Parathyroid adenoma (tissue), 2 donors: ENCODE data around the gene SPAG5.
A peak's percentile ranks its signal among the peaks of the same experiment; 100 is the strongest.
"Not testable (repeated sequence)": the region's sequence is repeated elsewhere in the genome, so short reads cannot be mapped to it uniquely, and the experiment has no call there.

ENCODE experiments used
- H2AFZ ChIP-seq: fragments of 300-600 bp; sonication (generic); one replicate; pipeline ENCODE4 v1.7.0; 2017; ENCODE audit warnings: antibody characterized with exemption, mild to moderate bottlenecking
- H3K27ac ChIP-seq: fragments of 300-600 bp; sonication (generic); one replicate; pipeline ENCODE4 v1.7.0; 2017
- H3K27me3 ChIP-seq: fragments of 300-600 bp; sonication (generic); one replicate; pipeline ENCODE4 v1.7.0; 2017; ENCODE audit warnings: low read length; ENCODE audit not compliant: control insufficient read depth, insufficient read depth
- H3K36me3 ChIP-seq: fragments of 300-600 bp; sonication (generic); one replicate; pipeline ENCODE4 v1.7.0; 2017; ENCODE audit warnings: low read length; ENCODE audit not compliant: control insufficient read depth, insufficient read depth
- H3K4me1 ChIP-seq: fragments of 300-600 bp; sonication (generic); one replicate; pipeline ENCODE4 v1.7.0; 2017; ENCODE audit warnings: control low read depth
- H3K4me2 ChIP-seq: fragments of 300-600 bp; sonication (generic); one replicate; pipeline ENCODE4 v1.7.0; 2017; ENCODE audit warnings: low read length
- H3K4me3 ChIP-seq: fragments of 300-600 bp; sonication (generic); one replicate; pipeline ENCODE4 v1.7.0; 2017; ENCODE audit warnings: low read depth, low read length
- H3K79me2 ChIP-seq: fragments of 300-600 bp; sonication (generic); one replicate; pipeline ENCODE4 v1.7.0; 2017; ENCODE audit warnings: control low read depth
- H3K9ac ChIP-seq: fragments of 300-600 bp; sonication (generic); one replicate; pipeline ENCODE4 v1.7.0; 2017; ENCODE audit warnings: mild to moderate bottlenecking
- H3K9me3 ChIP-seq: fragments of 300-600 bp; sonication (generic); one replicate; pipeline ENCODE4 v1.7.0; 2017; ENCODE audit warnings: low read length; ENCODE audit not compliant: control insufficient read depth
- CTCF ChIP-seq: fragments of 300-600 bp; sonication (generic); IDR thresholded peaks from one replicate; pipeline ENCODE4 v1.7.0; 2017; ENCODE audit warnings: antibody characterized with exemption, mild to moderate bottlenecking
- donor health status: primary hyperparathyroidism.

SPAG5 gene

GRCh38 chr17:28576758-28577465 is 21.9 kb downstream of the SPAG5 start, which contains the start of gene ALDOC:
ALDOC (minus strand) TSS chr17:28576895; CDS start chr17:28575532, 1,363 bp downstream.
- no peaks in the 10 kb centered on the region for H3K9me3 ChIP-seq
- no peaks in the 10 kb centered on the region for H3K4me1 ChIP-seq
- H3K36me3 ChIP-seq, result no peaks in the 10 kb centered on the region
- peaks cover under 1% of the 10 kb centered on the region for H3K79me2 ChIP-seq
- no peak for TF ChIP-seq CTCF
- peak within 1 kb of the TSS; percentile 65 for H2AFZ ChIP-seq
- H3K27ac ChIP-seq, result no peak within 1 kb of the TSS
- no peaks in the 10 kb centered on the region for H3K27me3 ChIP-seq
- H3K4me2 ChIP-seq, result peak within 1 kb of the TSS; percentile 45
- no peak within 1 kb of the TSS for H3K9ac ChIP-seq
- no peak within 1 kb of the TSS for H3K4me3 ChIP-seq

- H3K27ac ChIP-seq, H3K4me3 ChIP-seq, H3K9ac ChIP-seq: not testable (repeated sequence)
These were observed 22.8 kb downstream of the SPAG5 start for GRCh38 chr17:28576016-28576415.

GRCh38 chr17:28575126-28575795 is 23.6 kb downstream of the SPAG5 start:
- Histone ChIP-seq H3K4me1 (peaks cover under 1% of the 10 kb centered on the region), H3K4me2 (no peak overlapping the region), H3K79me2 (peaks cover 4% of the 10 kb centered on the region), H3K9me3 (no peaks in the 10 kb centered on the region), H3K4me3 (no peak overlapping the region), H2AFZ (no peak overlapping the region), H3K36me3 (no peaks in the 10 kb centered on the region), H3K9ac (no peak overlapping the region), H3K27me3 (no peaks in the 10 kb centered on the region), H3K27ac (no peak overlapping the region)
- no peak for TF ChIP-seq CTCF

More at GRCh38 chr17:28576016-28576415, 22.8 kb downstream of the SPAG5 start:
- H3K9me3 ChIP-seq, H3K4me1 ChIP-seq, H3K27me3 ChIP-seq, H3K36me3 ChIP-seq, H3K4me2 ChIP-seq, H3K79me2 ChIP-seq: not testable (repeated sequence)
- H2AFZ ChIP-seq, result peak overlapping the region; percentile 24

- no peak for TF ChIP-seq CTCF
- no peaks in the 10 kb centered on the region for H3K27me3 ChIP-seq
- no peaks in the 10 kb centered on the region for H3K9me3 ChIP-seq
- H3K36me3 ChIP-seq, result no peaks in the 10 kb centered on the region
- no peak overlapping the region for H3K4me3 ChIP-seq
- H2AFZ ChIP-seq, result no peak overlapping the region
- H3K4me1 ChIP-seq, result peaks cover 5% of the 10 kb centered on the region
- H3K4me2 ChIP-seq, result no peak overlapping the region
- peaks cover 7% of the 10 kb centered on the region for H3K79me2 ChIP-seq
- no peak overlapping the region for H3K9ac ChIP-seq
- no peak overlapping the region for H3K27ac ChIP-seq
These were observed 24.3 kb downstream of the SPAG5 start for GRCh38 chr17:28574526-28574925.

GRCh38 chr17:28573966-28574480 is 24.8 kb downstream of the SPAG5 start:
- peaks cover 7% of the 10 kb centered on the region for H3K79me2 ChIP-seq
- H3K4me1 ChIP-seq, result peaks cover 5% of the 10 kb centered on the region
- H3K9me3 ChIP-seq, result no peaks in the 10 kb centered on the region
- H3K36me3 ChIP-seq, result no peaks in the 10 kb centered on the region
- H3K9ac ChIP-seq, result no peak overlapping the region
- no peak overlapping the region for H3K27ac ChIP-seq
- TF ChIP-seq CTCF, result no peak
- no peaks in the 10 kb centered on the region for H3K27me3 ChIP-seq
- no peak overlapping the region for H3K4me2 ChIP-seq
- no peak overlapping the region for H2AFZ ChIP-seq
- no peak overlapping the region for H3K4me3 ChIP-seq
